ENCODE measurements around the gene TBC1D2B.

The TBC1D2B gene

GRCh38 chr15:78037328-78037727 lies 40.2 kb downstream of the TBC1D2B start:
- peaks cover 0 to 6% of the 10 kb centered on the region in 2 experiments for H3K36me3 ChIP-seq (ENCODE audit: control insufficient read depth in 1 of 2, insufficient read depth in 2 of 2, low read length in 2 of 2)

GRCh38 chr15:78035861-78036476 lies 41.5 kb downstream of the TBC1D2B start:
- no CpG with 5 or more reads among the region's 6 CpGs for WGBS (ENCODE audit: extremely low coverage, insufficient coverage, insufficient read length)
- Histone ChIP-seq H3K23ac (ENCODE audit: low read length) (no peak overlapping the region), H4K12ac (ENCODE audit: low read depth, low read length) (no peak overlapping the region)

More at GRCh38 chr15:78037328-78037727, 40.2 kb downstream of the TBC1D2B start:
- no peak overlapping the region for H4K91ac ChIP-seq (ENCODE audit: low read depth, low read length)
- H2BK120ac ChIP-seq (ENCODE audit: insufficient read depth, low read length, poor library complexity) = no peak overlapping the region
- H3K27me3 ChIP-seq (ENCODE audit: insufficient read depth, low read length) = no peaks in the 10 kb centered on the region
- H2AFZ ChIP-seq (ENCODE audit: insufficient read depth, low read length, poor library complexity) = no peak overlapping the region
- no peaks in the 10 kb centered on the region for H3K4me1 ChIP-seq (ENCODE audit: control insufficient read depth in 1 of 2, insufficient read depth in 2 of 2, low read length in 2 of 2)
- H3K79me2 ChIP-seq (ENCODE audit: control insufficient read depth, insufficient read depth, low read length, poor library complexity) = no peaks in the 10 kb centered on the region
- no CpG with 5 or more reads among the region's 7 CpGs for WGBS (ENCODE audit: extremely low coverage, insufficient coverage, insufficient read length)
- H3K4ac ChIP-seq (ENCODE audit: low read depth, low read length) = no peak overlapping the region
- no peak overlapping the region for H3K27ac ChIP-seq (ENCODE audit: low read depth, low read length)
- no peak overlapping the region for H3K14ac ChIP-seq (ENCODE audit: low read length)
- no peak overlapping the region for H3K9ac ChIP-seq (ENCODE audit: low read length)
- no peak overlapping the region for H4K12ac ChIP-seq (ENCODE audit: low read depth, low read length)
- H4K8ac ChIP-seq (ENCODE audit: low read depth, low read length) = no peak overlapping the region
- no peak overlapping the region for H2BK5ac ChIP-seq (ENCODE audit: low read depth, low read length, poor library complexity)
- H3K79me1 ChIP-seq (ENCODE audit: low read length) = no peaks in the 10 kb centered on the region
- H3K4me3 ChIP-seq (ENCODE audit: low read depth, low read length) = no peak overlapping the region
- H3K9me3 ChIP-seq (ENCODE audit: insufficient read depth, low read depth, low read length) = no peaks in the 10 kb centered on the region
- DNase-seq = no peak
- no peak overlapping the region for H3K4me2 ChIP-seq (ENCODE audit: low read length)
- H2BK12ac ChIP-seq (ENCODE audit: low read length) = no peak overlapping the region
- H3K23ac ChIP-seq (ENCODE audit: low read length) = no peak overlapping the region
- no peak overlapping the region for H3K18ac ChIP-seq (ENCODE audit: low read length)
- H2AK5ac ChIP-seq (ENCODE audit: low read length) = no peak overlapping the region

GRCh38 chr15:78035321-78035751 lies 42.2 kb downstream of the TBC1D2B start:
- Histone ChIP-seq H4K8ac (ENCODE audit: low read depth, low read length) (no peak overlapping the region), H3K27me3 (ENCODE audit: insufficient read depth, low read length) (no peaks in the 10 kb centered on the region), H3K9me3 (ENCODE audit: insufficient read depth, low read depth, low read length) (no peaks in the 10 kb centered on the region), H4K91ac (ENCODE audit: low read depth, low read length) (no peak overlapping the region), H3K14ac (ENCODE audit: low read length) (no peak overlapping the region), H4K12ac (ENCODE audit: low read depth, low read length) (no peak overlapping the region), H3K36me3 (ENCODE audit: control insufficient read depth in 1 of 2, insufficient read depth in 2 of 2, low read length in 2 of 2) (peaks cover 0 to 6% of the 10 kb centered on the region in 2 experiments), H3K27ac (ENCODE audit: low read depth, low read length) (no peak overlapping the region), H3K4me3 (ENCODE audit: low read depth, low read length) (no peak overlapping the region), H3K79me1 (ENCODE audit: low read length) (no peaks in the 10 kb centered on the region), H3K79me2 (ENCODE audit: control insufficient read depth, insufficient read depth, low read length, poor library complexity) (no peaks in the 10 kb centered on the region), H2AFZ (ENCODE audit: insufficient read depth, low read length, poor library complexity) (no peak overlapping the region), H3K9ac (ENCODE audit: low read length) (no peak overlapping the region), H3K4me2 (ENCODE audit: low read length) (no peak overlapping the region), H2AK5ac (ENCODE audit: low read length) (no peak overlapping the region), H3K4me1 (ENCODE audit: control insufficient read depth in 1 of 2, insufficient read depth in 2 of 2, low read length in 2 of 2) (no peaks in the 10 kb centered on the region), H2BK12ac (ENCODE audit: low read length) (no peak overlapping the region), H3K18ac (ENCODE audit: low read length) (no peak overlapping the region), H2BK5ac (ENCODE audit: low read depth, low read length, poor library complexity) (no peak overlapping the region), H3K23ac (ENCODE audit: low read length) (no peak overlapping the region), H2BK120ac (ENCODE audit: insufficient read depth, low read length, poor library complexity) (no peak overlapping the region), H3K4ac (ENCODE audit: low read depth, low read length) (no peak overlapping the region)
- WGBS (ENCODE audit: extremely low coverage, insufficient coverage, insufficient read length) = no CpG with 5 or more reads among the region's 4 CpGs
- no peak for DNase-seq

More at GRCh38 chr15:78035861-78036476, 41.5 kb downstream of the TBC1D2B start:
- Histone ChIP-seq H3K14ac (ENCODE audit: low read length) (no peak overlapping the region), H2BK120ac (ENCODE audit: insufficient read depth, low read length, poor library complexity) (no peak overlapping the region), H3K4me2 (ENCODE audit: low read length) (no peak overlapping the region), H3K4ac (ENCODE audit: low read depth, low read length) (no peak overlapping the region), H3K4me1 (ENCODE audit: control insufficient read depth in 1 of 2, insufficient read depth in 2 of 2, low read length in 2 of 2) (no peaks in the 10 kb centered on the region), H3K79me1 (ENCODE audit: low read length) (no peaks in the 10 kb centered on the region), H3K9me3 (ENCODE audit: insufficient read depth, low read depth, low read length) (no peaks in the 10 kb centered on the region), H2AFZ (ENCODE audit: insufficient read depth, low read length, poor library complexity) (no peak overlapping the region), H2BK12ac (ENCODE audit: low read length) (no peak overlapping the region), H4K8ac (ENCODE audit: low read depth, low read length) (no peak overlapping the region), H2AK5ac (ENCODE audit: low read length) (no peak overlapping the region), H3K27ac (ENCODE audit: low read depth, low read length) (no peak overlapping the region), H3K79me2 (ENCODE audit: control insufficient read depth, insufficient read depth, low read length, poor library complexity) (no peaks in the 10 kb centered on the region), H4K91ac (ENCODE audit: low read depth, low read length) (no peak overlapping the region), H3K4me3 (ENCODE audit: low read depth, low read length) (no peak overlapping the region), H3K36me3 (ENCODE audit: control insufficient read depth in 1 of 2, insufficient read depth in 2 of 2, low read length in 2 of 2) (peaks cover 0 to 6% of the 10 kb centered on the region in 2 experiments), H3K27me3 (ENCODE audit: insufficient read depth, low read length) (no peaks in the 10 kb centered on the region), H3K18ac (ENCODE audit: low read length) (no peak overlapping the region), H2BK5ac (ENCODE audit: low read depth, low read length, poor library complexity) (no peak overlapping the region), H3K9ac (ENCODE audit: low read length) (no peak overlapping the region)
- DNase-seq = no peak

- no peak overlapping the region for H3K4ac ChIP-seq (ENCODE audit: low read depth, low read length)
- no peak overlapping the region for H3K9ac ChIP-seq (ENCODE audit: low read length)
- no peak overlapping the region for H2BK120ac ChIP-seq (ENCODE audit: insufficient read depth, low read length, poor library complexity)
- H3K79me2 ChIP-seq (ENCODE audit: control insufficient read depth, insufficient read depth, low read length, poor library complexity) = no peaks in the 10 kb centered on the region
- H3K4me1 ChIP-seq (ENCODE audit: control insufficient read depth in 1 of 2, insufficient read depth in 2 of 2, low read length in 2 of 2) = no peaks in the 10 kb centered on the region
- H3K23ac ChIP-seq (ENCODE audit: low read length) = peak overlapping the region; percentile 68
- no peak overlapping the region for H3K4me3 ChIP-seq (ENCODE audit: low read depth, low read length)
- no peak overlapping the region for H3K27ac ChIP-seq (ENCODE audit: low read depth, low read length)
- no peak overlapping the region for H3K14ac ChIP-seq (ENCODE audit: low read length)
- no peak overlapping the region for H4K12ac ChIP-seq (ENCODE audit: low read depth, low read length)
- no peak overlapping the region for H3K4me2 ChIP-seq (ENCODE audit: low read length)
- DNase-seq = no peak
- no peaks in the 10 kb centered on the region for H3K9me3 ChIP-seq (ENCODE audit: insufficient read depth, low read depth, low read length)
- no peaks in the 10 kb centered on the region for H3K27me3 ChIP-seq (ENCODE audit: insufficient read depth, low read length)
- no peak overlapping the region for H2AK5ac ChIP-seq (ENCODE audit: low read length)
- H3K36me3 ChIP-seq (ENCODE audit: control insufficient read depth in 1 of 2, insufficient read depth in 2 of 2, low read length in 2 of 2) = peaks cover 0 to 6% of the 10 kb centered on the region in 2 experiments
- H4K8ac ChIP-seq (ENCODE audit: low read depth, low read length) = no peak overlapping the region
- H3K79me1 ChIP-seq (ENCODE audit: low read length) = no peaks in the 10 kb centered on the region
- H2BK5ac ChIP-seq (ENCODE audit: low read depth, low read length, poor library complexity) = no peak overlapping the region
- no CpG with 5 or more reads among the region's 13 CpGs for WGBS (ENCODE audit: extremely low coverage, insufficient coverage, insufficient read length)
- H2AFZ ChIP-seq (ENCODE audit: insufficient read depth, low read length, poor library complexity) = no peak overlapping the region
- no peak overlapping the region for H2BK12ac ChIP-seq (ENCODE audit: low read length)
- H4K91ac ChIP-seq (ENCODE audit: low read depth, low read length) = no peak overlapping the region
- H3K18ac ChIP-seq (ENCODE audit: low read length) = no peak overlapping the region
Observed at GRCh38 chr15:78034495-78035191, 42.9 kb downstream of the TBC1D2B start.

Data from trophoblast cell (in vitro differentiated cells and primary cell).